HG02943 (cell line): ENCODE measurements around the gene NSUN6.

ENCODE experiments used
- ATAC-seq: cut with Tn5 transposase; IDR thresholded peaks from one replicate; pipeline ENCODE4 v1.9.1; 2021; ENCODE audit warnings: mild to moderate bottlenecking, low read depth, moderate library complexity; ENCODE audit not compliant: unreplicated experiment

NSUN6 gene, protein sequence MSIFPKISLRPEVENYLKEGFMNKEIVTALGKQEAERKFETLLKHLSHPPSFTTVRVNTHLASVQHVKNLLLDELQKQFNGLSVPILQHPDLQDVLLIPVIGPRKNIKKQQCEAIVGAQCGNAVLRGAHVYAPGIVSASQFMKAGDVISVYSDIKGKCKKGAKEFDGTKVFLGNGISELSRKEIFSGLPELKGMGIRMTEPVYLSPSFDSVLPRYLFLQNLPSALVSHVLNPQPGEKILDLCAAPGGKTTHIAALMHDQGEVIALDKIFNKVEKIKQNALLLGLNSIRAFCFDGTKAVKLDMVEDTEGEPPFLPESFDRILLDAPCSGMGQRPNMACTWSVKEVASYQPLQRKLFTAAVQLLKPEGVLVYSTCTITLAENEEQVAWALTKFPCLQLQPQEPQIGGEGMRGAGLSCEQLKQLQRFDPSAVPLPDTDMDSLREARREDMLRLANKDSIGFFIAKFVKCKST

DNA sequence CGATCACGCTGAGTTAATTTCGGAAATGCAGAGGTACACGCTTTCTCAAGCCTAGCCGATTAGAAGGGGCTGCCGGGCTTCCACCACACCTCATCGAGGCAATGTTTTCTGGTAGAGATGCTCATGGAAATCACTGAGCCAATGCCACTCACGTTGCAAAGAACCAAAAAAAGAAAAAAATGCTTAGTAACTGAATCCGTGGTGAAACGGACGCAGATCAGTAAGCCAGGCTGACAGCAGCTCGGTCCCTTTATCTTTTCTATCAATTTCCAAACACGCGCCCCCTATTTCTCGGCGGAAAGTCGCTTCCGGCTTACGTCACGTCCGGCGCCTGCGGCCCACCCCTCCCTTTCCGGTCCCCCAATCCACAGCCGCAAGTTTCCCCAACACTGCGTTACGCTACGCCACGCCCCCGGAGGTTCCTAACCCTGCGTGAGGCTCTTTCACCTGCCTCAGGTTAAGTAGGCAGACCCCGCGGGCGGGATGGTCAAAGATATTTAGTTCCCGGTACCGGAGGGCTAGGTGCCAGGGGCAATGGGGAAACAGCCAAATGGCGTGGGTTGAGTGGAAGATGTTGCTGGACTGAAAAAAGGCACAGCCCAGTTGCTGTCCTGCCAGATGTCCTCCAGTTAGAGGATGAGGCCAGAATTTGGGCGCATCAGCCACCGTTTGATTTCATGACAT, at the start of gene NSUN6:
NSUN6 (minus strand) TSS at position 264 of the 684 bp plus-strand sequence. CDS start 384 bp downstream, outside the sequence.
- ATAC-seq, result peak; percentile 99

GRCh38 chr10:18699849-18700840, 48.8 kb upstream of the NSUN6 start:
- ATAC-seq, result no peak

DNA sequence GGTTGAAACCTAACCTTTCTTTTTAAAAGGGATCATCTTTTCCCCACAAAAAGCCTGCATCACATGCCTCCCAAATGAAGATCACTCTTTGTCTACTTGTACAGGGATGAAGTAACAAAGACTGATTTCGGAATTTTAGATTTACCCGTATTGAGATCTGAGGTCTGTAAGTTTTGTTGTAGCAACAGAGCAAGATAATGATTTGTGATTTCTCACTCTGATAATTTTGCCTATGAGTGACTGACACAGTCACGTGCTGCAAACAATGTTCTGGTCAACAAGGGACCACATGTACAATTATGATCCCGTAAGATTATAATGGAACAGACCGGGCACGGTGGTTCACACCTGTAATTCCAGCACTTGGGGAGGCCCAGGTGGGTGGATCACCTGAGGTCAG, 39.2 kb upstream of the NSUN6 start:
- ATAC-seq, result no peak

- no peak for ATAC-seq
Observed at GRCh38 chr10:18689498-18689897, 38.1 kb upstream of the NSUN6 start.

DNA sequence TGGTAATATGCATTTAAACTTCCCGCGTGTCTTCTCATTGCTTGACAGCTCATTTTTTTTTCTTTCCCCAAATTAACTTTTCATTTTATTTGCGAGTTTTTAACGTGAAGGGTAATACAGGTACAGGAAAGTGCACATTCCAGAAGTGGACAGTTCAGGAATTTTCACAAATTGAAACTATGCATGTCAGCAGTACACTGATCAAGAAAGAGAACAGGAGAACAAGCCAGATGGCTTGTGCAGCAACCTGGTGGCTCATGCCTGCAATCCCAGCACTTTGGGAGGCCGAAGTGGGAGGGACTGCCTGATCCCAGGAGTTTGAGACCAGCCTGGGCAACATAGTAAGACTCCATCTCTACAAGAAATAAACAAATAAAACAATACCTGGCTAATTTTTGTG, 36.3 kb upstream of the NSUN6 start:
- no peak for ATAC-seq

DNA sequence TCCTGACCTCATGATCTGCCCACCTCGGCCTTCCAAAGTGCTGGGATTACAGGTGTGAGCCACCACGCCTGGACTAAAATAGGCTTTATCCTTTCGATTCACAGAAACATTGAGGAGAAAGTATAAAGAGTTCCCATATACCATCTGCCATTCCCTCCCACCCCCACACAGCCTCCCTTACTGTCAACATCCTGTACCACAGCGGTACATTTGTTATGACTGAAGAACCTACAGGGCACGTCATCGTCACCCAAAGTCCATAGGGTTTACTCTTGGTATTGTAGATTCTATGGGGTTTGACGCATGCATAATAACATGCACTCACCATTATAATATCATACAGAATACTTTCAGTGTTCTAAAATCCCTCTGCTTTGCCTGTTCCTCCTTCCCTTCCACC, 35.8 kb upstream of the NSUN6 start:
- no peak for ATAC-seq

GRCh38 chr10:18685555-18685954, 34.2 kb upstream of the NSUN6 start:
- no peak for ATAC-seq

GRCh38 chr10:18684953-18685352, 33.6 kb upstream of the NSUN6 start:
- ATAC-seq, result no peak

GRCh38 chr10:18684416-18684815, 33.0 kb upstream of the NSUN6 start:
- ATAC-seq, result no peak

DNA sequence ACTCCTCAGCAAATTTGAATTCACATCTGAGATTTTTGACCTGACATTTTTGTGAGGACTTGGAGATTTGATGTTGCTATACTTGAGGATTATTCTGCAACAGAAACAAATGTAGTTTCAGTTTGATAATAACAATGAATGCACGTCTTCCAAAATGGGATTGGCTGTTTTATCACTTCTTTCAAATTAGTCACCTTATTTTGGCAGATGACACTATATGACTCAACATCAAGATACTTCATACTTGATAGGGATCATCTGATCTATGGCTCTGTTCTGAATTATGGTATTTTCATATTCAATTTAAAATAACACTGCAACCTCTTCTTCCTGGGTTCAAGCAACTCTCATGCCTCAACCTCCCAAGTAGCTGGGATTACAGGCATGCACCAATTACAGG, 32.0 kb upstream of the NSUN6 start:
- ATAC-seq, result no peak

- no peak for ATAC-seq
Observed at GRCh38 chr10:18681971-18682411, 30.6 kb upstream of the NSUN6 start.

- no peak for ATAC-seq
Observed at GRCh38 chr10:18681366-18681765, 30.0 kb upstream of the NSUN6 start.

DNA sequence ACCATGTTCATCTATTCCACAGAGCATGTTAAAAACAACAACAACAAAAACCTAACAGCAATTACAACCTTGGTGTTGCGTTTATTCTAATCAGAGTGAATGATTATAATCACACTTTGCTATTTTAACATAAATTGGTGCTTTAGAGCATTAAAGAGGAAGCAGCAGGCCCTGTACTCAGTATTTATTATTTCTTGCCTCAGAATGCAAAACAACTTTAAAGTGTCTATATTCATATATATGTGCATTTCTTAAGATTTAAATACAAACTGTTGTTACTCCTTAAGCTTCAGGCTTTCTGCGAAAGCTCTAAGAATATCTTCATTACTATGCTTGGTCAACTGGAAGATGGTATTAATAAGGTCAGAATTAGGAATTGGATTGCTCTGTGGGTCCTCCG, 29.4 kb upstream of the NSUN6 start:
- no peak for ATAC-seq

GRCh38 chr10:18675086-18675801, 23.9 kb upstream of the NSUN6 start:
- no peak for ATAC-seq

- ATAC-seq, result no peak
Observed at GRCh38 chr10:18668026-18668425, 16.6 kb upstream of the NSUN6 start.

DNA sequence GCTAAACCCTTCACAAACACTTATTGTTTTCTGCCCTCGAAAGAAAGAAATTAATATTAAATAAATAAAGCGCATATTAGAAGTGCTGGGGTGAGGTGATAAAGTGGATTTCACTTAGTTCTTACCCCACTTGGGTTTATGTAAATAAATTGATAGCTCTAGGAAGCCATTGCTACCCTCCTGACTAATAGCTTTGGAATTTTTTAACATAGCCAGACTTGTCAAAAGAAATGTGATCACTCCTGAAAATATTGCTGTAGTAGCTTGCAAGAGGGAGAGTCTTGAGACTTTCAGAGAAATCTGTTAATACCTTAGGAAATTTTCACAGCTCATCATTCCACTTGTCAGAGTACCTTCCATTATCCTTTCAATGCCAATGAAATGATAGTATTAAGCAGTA, 15.4 kb upstream of the NSUN6 start:
- ATAC-seq, result no peak

GRCh38 chr10:18665815-18666558, 14.6 kb upstream of the NSUN6 start:
- no peak for ATAC-seq

DNA sequence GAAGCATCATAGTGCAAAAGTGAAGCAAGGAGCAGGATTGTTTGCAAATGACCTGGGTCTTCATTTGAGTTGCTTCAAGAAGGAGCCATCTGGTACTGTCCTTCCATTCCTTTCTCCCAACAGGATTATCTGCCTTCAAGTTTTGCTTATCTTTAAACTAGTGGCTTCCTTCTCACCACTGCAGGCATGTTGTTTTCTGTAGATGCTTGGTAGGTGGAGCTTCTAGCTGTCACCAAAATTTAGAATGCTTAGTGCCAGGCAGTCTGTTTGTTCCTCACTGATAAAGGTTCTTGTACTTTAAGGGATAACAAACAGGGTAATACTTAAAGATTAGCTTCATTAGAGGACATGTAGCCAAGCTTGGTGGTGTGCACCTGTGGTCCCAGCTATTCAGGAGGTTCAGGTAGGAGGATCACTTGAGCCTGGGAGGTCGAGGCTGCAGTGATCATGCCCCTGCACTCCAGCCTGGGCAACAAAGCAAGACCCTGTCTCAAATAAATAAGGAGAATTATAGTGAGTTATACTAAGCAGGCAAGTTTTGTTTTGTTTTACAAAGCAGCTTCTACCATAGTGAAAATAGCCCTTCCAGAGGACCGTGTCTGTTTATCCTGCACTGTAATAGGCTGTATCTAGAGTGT, 13.6 kb upstream of the NSUN6 start:
- ATAC-seq, result no peak
